ENCODE measurements around the gene WWP2.

- TF ChIP-seq EZH2 (IDR thresholded peaks at IDR 0.05; ENCODE audit: low read depth) = no peak
- no peak for TF ChIP-seq CTCF (conservative IDR thresholded peaks at IDR 0.05)
Measured at GRCh38 chr16:69853481-69853880, 91.3 kb downstream of the WWP2 start.
